ENCODE measurements around the gene CFAP100.

- no peak for TF ChIP-seq YY1 (IDR thresholded peaks at IDR 0.05; ENCODE audit: insufficient read depth, insufficient read length)
- no peak for TF ChIP-seq ZNF274 (IDR thresholded peaks at IDR 0.05; ENCODE audit: low read depth, low read length)
Measured at GRCh38 chr3:126463521-126463920, 68.8 kb downstream of the CFAP100 start.
